GM23248 (cell line): Measurements from ENCODE around the gene TRAPPC11.

Source experiments
- EZH2 ChIP-seq: fragments of 200-600 bp; sonication (generic); IDR thresholded peaks from 2 replicates; pipeline ENCODE4 v1.6.1; 2018; ENCODE audit warnings: antibody characterized with exemption, mild to moderate bottlenecking; ENCODE audit not compliant: insufficient read depth, poor library complexity, severe bottlenecking
- EZH2phosphoT487 ChIP-seq: fragments of 200-600 bp; sonication (generic); IDR thresholded peaks from 2 replicates; pipeline ENCODE4 v1.6.1; 2018; ENCODE audit warnings: antibody characterized with exemption, moderate library complexity, mild to moderate bottlenecking, low read depth; ENCODE audit not compliant: insufficient read depth

- TF ChIP-seq EZH2phosphoT487 (no peak), EZH2 (no peak)
Measured at GRCh38 chr4:183637461-183637860, 21.6 kb upstream of the TRAPPC11 start.
